ENCODE data around the gene TMC7.

DNA sequence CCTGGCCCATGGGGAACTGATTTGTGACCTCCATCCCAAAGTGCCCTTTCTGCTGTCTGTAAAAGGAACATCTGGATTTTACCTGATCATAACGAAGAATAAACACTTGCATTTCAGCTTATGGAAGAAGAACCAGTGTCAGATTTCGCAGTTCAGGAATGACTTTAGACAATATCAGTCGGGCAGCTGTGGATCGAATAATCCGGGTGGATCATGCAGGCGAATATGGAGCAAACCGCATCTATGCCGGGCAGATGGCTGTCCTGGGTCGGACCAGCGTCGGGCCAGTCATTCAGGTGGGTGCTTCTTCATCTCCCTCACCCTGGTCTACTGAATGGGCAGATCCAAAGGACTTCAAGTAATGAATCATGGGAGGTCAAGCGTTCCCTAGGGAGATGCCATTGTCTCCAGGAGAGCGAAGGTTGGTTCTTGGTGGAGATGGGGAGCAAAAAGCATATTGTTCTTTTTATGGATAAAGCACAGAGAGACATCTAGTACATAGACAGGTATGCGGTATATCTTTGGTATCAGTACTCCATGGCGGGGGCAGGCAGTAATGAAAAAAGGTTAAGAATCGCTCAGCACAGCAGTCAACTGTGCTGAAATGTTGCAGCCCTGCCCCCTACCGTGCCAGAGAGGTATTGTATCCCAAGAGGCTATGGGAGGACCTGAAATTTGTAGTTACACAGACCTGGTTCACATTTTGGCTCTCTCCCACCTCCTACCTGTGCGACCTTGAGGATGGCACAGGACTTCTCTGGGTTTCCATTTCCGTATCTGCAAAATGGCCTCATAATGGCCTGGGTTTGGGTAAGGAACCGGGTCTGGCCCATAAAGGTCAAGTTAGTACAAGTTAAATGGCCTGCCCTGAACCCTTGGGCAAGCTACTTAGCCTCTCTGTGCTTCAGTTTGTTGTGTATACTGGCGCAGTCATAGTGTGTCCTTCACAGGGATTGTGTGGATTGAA, 88.4 kb downstream of the TMC7 start:
- TF ChIP-seq POLR2A (IDR thresholded peaks at IDR 0.05), result no peak
- TF ChIP-seq, protein P1, sequence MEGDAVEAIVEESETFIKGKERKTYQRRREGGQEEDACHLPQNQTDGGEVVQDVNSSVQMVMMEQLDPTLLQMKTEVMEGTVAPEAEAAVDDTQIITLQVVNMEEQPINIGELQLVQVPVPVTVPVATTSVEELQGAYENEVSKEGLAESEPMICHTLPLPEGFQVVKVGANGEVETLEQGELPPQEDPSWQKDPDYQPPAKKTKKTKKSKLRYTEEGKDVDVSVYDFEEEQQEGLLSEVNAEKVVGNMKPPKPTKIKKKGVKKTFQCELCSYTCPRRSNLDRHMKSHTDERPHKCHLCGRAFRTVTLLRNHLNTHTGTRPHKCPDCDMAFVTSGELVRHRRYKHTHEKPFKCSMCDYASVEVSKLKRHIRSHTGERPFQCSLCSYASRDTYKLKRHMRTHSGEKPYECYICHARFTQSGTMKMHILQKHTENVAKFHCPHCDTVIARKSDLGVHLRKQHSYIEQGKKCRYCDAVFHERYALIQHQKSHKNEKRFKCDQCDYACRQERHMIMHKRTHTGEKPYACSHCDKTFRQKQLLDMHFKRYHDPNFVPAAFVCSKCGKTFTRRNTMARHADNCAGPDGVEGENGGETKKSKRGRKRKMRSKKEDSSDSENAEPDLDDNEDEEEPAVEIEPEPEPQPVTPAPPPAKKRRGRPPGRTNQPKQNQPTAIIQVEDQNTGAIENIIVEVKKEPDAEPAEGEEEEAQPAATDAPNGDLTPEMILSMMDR (IDR thresholded peaks at IDR 0.05), result peak; percentile 54 to 78 (median 74)

All from right lobe of liver (tissue), 4 donors.